WTC11 (cell line): ENCODE results near the gene MSI1. TPM values are rescaled to one million over a fixed set of nuclear protein-coding genes. Genes with fewer than 3 reads are reported as not detected.

Experiments used
- ATAC-seq: fragments of 200-7000 bp; cut with Tn5 transposase; 2 replicates; pipeline ENCODE4 v1.10.0; 2021; ENCODE audit warnings: mild to moderate bottlenecking, moderate library complexity
- CTCF ChIA-PET: fragments of 300-600 bp; sonication (Branson Sonifier 250); formaldehyde crosslinking; loops from one replicate; lab custom pipeline; 2021; ENCODE audit warnings: antibody characterized with exemption; lab: Charles Lee
- POLR2A ChIA-PET: fragments of 350-600 bp; sonication (Branson Sonifier 250); formaldehyde crosslinking; loops from one replicate; lab custom pipeline; 2021; ENCODE audit warnings: antibody characterized with exemption; lab: Charles Lee
- DNase-seq: peaks from one replicate; pipeline ENCODE4 v3.0.0; 2021; ENCODE audit warnings: low spot score
- H3K27ac Mint-ChIP-seq: 2 replicates; pipeline ENCODE4 v1.8.0; 2021; ENCODE audit warnings: mixed read lengths
- H3K27me3 Mint-ChIP-seq: 2 replicates; pipeline ENCODE4 v1.8.0; 2021; ENCODE audit warnings: low read depth, mild to moderate bottlenecking, moderate library complexity, mixed read lengths
- H3K36me3 Mint-ChIP-seq: 2 replicates; pipeline ENCODE4 v1.8.0; 2021; ENCODE audit warnings: mixed read lengths
- H3K4me1 Mint-ChIP-seq: 2 replicates; pipeline ENCODE4 v1.8.0; 2022; ENCODE audit warnings: mixed read lengths
- H3K4me3 Mint-ChIP-seq: 2 replicates; pipeline ENCODE4 v1.8.0; 2021; ENCODE audit warnings: mild to moderate bottlenecking, moderate library complexity, mixed read lengths
- H3K9me3 Mint-ChIP-seq: 2 replicates; pipeline ENCODE4 v1.8.0; 2021; ENCODE audit warnings: mixed read lengths
- AFF4 ChIP-seq: sonication (generic); formaldehyde crosslinking; IDR thresholded peaks from 2 replicates; pipeline ENCODE4 v1.8.1; 2023; ENCODE audit warnings: mild to moderate bottlenecking, missing genetic modification reagents, borderline replicate concordance
- CBFB ChIP-seq: sonication (generic); formaldehyde crosslinking; IDR thresholded peaks from 2 replicates; pipeline ENCODE4 v1.8.1; 2022; ENCODE audit warnings: mild to moderate bottlenecking, low read depth, missing genetic modification reagents
- E2F1 ChIP-seq: sonication (generic); formaldehyde crosslinking; IDR thresholded peaks from 2 replicates; pipeline ENCODE4 v1.8.0; 2022; ENCODE audit warnings: mild to moderate bottlenecking, missing genetic modification reagents
- ERG ChIP-seq: fragments of 250-450 bp; sonication (Bioruptor Pico); IDR thresholded peaks from 2 replicates; pipeline ENCODE4 v1.8.0; 2021; ENCODE audit warnings: mild to moderate bottlenecking
- FOXK1 ChIP-seq: sonication (generic); formaldehyde crosslinking; IDR thresholded peaks from 2 replicates; pipeline ENCODE4 v1.8.0; 2022; ENCODE audit warnings: mild to moderate bottlenecking, moderate library complexity, missing genetic modification reagents
- FOXP4 ChIP-seq: sonication (generic); formaldehyde crosslinking; IDR thresholded peaks from 2 replicates; pipeline ENCODE4 v1.8.0; 2022; ENCODE audit warnings: mild to moderate bottlenecking, missing genetic modification reagents
- MYBL2 ChIP-seq: sonication (generic); formaldehyde crosslinking; IDR thresholded peaks from 2 replicates; pipeline ENCODE4 v1.8.1; 2023; ENCODE audit warnings: mild to moderate bottlenecking, moderate library complexity, missing genetic modification reagents
- NR3C1 ChIP-seq: sonication (generic); formaldehyde crosslinking; conservative IDR thresholded peaks from 2 replicates; pipeline ENCODE4 v1.8.1; 2023; ENCODE audit warnings: low read depth, mild to moderate bottlenecking, missing genetic modification reagents
- SOX15 ChIP-seq: fragments of 250-450 bp; sonication (Bioruptor Pico); IDR thresholded peaks from 2 replicates; pipeline ENCODE4 v1.9.0; 2021; ENCODE audit warnings: mild to moderate bottlenecking
- TCF7 ChIP-seq: sonication (generic); formaldehyde crosslinking; IDR thresholded peaks from 2 replicates; pipeline ENCODE4 v1.8.0; 2022; ENCODE audit warnings: mild to moderate bottlenecking, low read depth, missing genetic modification reagents, moderate library complexity
- TP53 ChIP-seq: sonication (generic); formaldehyde crosslinking; IDR thresholded peaks from 2 replicates; pipeline ENCODE4 v1.8.1; 2023; ENCODE audit warnings: mild to moderate bottlenecking, missing genetic modification reagents
- ZBTB43 ChIP-seq: sonication (generic); formaldehyde crosslinking; IDR thresholded peaks from 2 replicates; pipeline ENCODE4 v1.8.1; 2023; ENCODE audit warnings: mild to moderate bottlenecking, missing genetic modification reagents
- ZNF396 ChIP-seq: fragments of 250-450 bp; sonication (Bioruptor Pico); IDR thresholded peaks from 2 replicates; pipeline ENCODE4 v1.8.0; 2021; ENCODE audit warnings: mild to moderate bottlenecking, moderate library complexity, borderline replicate concordance
- total RNA-seq: library from RNA; stranded (reverse); gene quantifications from 3 replicates; pipeline ENCODE4 v1.2.3, GENCODE V29; 2021
- TF ChIP-seq, protein P1 (sequence below): sonication (generic); formaldehyde crosslinking; IDR thresholded peaks from 2 replicates; pipeline ENCODE4 v1.8.0; 2023; ENCODE audit warnings: missing genetic modification reagents, mild to moderate bottlenecking, borderline replicate concordance
- TF ChIP-seq, protein P2 (sequence below): fragments of 250-450 bp; sonication (Bioruptor Pico); IDR thresholded peaks from 2 replicates; pipeline ENCODE4 v2.1.2; 2022; ENCODE audit warnings: mild to moderate bottlenecking, moderate library complexity
- TF ChIP-seq, protein P3 (sequence below): sonication (generic); formaldehyde crosslinking; IDR thresholded peaks from 2 replicates; pipeline ENCODE4 v1.8.0; 2023; ENCODE audit warnings: missing genetic modification reagents

Gene MSI1
- total RNA-seq, 1 experiment from 2014 or later, result 71.5 TPM

DNA sequence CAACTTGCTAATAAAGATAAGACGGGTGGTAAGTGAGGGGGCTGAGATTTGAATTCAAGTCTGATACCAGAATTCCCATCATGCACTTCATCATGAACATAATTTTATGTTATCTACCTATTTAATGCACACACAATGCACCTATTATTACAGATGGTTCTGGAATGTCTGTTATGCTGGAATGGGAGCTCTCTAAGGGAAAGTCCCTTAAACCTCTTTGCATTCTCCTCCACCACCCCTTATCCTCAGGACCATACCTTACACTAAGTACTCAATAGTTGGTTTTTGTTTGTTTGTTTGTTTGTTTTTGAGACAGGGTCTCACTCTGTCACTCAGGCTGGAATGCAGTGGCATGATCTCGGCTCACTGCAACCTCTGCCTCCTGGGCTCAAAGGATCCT, 7.0 kb upstream of the MSI1 start:
- Mint-ChIP-seq H3K4me1 (peaks cover 38% of the 10 kb centered on the region), H3K27ac (no peak overlapping the region), H3K4me3 (no peak overlapping the region), H3K27me3 (peaks cover 25% of the 10 kb centered on the region), H3K9me3 (no peaks in the 10 kb centered on the region), H3K36me3 (no peaks in the 10 kb centered on the region)
- TF ChIP-seq ERG (CRISPR knock-in tag), result no peak
- no peak for TF ChIP-seq AFF4 (CRISPR knock-in tag)
- no peak for TF ChIP-seq ZBTB43 (CRISPR knock-in tag)
- TF ChIP-seq CBFB (CRISPR knock-in tag), result no peak
- TF ChIP-seq SOX15 (CRISPR knock-in tag), result no peak
- no peak for TF ChIP-seq TCF7 (CRISPR knock-in tag)
- TF ChIP-seq FOXP4, result no peak
- TF ChIP-seq E2F1, result no peak
- no peak for TF ChIP-seq FOXK1 (CRISPR knock-in tag)
- TF ChIP-seq, protein P1, sequence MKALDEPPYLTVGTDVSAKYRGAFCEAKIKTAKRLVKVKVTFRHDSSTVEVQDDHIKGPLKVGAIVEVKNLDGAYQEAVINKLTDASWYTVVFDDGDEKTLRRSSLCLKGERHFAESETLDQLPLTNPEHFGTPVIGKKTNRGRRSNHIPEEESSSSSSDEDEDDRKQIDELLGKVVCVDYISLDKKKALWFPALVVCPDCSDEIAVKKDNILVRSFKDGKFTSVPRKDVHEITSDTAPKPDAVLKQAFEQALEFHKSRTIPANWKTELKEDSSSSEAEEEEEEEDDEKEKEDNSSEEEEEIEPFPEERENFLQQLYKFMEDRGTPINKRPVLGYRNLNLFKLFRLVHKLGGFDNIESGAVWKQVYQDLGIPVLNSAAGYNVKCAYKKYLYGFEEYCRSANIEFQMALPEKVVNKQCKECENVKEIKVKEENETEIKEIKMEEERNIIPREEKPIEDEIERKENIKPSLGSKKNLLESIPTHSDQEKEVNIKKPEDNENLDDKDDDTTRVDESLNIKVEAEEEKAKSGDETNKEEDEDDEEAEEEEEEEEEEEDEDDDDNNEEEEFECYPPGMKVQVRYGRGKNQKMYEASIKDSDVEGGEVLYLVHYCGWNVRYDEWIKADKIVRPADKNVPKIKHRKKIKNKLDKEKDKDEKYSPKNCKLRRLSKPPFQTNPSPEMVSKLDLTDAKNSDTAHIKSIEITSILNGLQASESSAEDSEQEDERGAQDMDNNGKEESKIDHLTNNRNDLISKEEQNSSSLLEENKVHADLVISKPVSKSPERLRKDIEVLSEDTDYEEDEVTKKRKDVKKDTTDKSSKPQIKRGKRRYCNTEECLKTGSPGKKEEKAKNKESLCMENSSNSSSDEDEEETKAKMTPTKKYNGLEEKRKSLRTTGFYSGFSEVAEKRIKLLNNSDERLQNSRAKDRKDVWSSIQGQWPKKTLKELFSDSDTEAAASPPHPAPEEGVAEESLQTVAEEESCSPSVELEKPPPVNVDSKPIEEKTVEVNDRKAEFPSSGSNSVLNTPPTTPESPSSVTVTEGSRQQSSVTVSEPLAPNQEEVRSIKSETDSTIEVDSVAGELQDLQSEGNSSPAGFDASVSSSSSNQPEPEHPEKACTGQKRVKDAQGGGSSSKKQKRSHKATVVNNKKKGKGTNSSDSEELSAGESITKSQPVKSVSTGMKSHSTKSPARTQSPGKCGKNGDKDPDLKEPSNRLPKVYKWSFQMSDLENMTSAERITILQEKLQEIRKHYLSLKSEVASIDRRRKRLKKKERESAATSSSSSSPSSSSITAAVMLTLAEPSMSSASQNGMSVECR (CRISPR knock-in tag), result no peak
- no peak for TF ChIP-seq ZNF396
- no peak for TF ChIP-seq MYBL2
- TF ChIP-seq NR3C1 (CRISPR knock-in tag), result no peak
- TF ChIP-seq TP53, result no peak
- TF ChIP-seq, protein P2, sequence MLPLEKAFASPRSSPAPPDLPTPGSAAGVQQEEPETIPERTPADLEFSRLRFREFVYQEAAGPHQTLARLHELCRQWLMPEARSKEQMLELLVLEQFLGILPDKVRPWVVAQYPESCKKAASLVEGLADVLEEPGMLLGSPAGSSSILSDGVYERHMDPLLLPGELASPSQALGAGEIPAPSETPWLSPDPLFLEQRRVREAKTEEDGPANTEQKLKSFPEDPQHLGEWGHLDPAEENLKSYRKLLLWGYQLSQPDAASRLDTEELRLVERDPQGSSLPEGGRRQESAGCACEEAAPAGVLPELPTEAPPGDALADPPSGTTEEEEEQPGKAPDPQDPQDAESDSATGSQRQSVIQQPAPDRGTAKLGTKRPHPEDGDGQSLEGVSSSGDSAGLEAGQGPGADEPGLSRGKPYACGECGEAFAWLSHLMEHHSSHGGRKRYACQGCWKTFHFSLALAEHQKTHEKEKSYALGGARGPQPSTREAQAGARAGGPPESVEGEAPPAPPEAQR (CRISPR knock-in tag), result no peak
- TF ChIP-seq, protein P3, sequence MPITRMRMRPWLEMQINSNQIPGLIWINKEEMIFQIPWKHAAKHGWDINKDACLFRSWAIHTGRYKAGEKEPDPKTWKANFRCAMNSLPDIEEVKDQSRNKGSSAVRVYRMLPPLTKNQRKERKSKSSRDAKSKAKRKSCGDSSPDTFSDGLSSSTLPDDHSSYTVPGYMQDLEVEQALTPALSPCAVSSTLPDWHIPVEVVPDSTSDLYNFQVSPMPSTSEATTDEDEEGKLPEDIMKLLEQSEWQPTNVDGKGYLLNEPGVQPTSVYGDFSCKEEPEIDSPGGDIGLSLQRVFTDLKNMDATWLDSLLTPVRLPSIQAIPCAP (CRISPR knock-in tag), result no peak
- DNase-seq (no peak), ATAC-seq (0 out of 2 replicates have a peak, but pooled peaks have one; percentile 17)
- POLR2A ChIA-PET, result interaction anchor here (0.6 to 0.9 kb wide), 2 partner anchors 26 to 571 kb away, joined by 3 read pairs; no protein-coding TSS in a partner anchor
- CTCF ChIA-PET, result interaction anchor here (0.8 to 2.5 kb wide), 8 partner anchors 9 to 148 kb away, joined by 3 to 25 read pairs (median 4); no protein-coding TSS in a partner anchor
